Measurements from ENCODE around the gene TRA2B. TPM values are rescaled to one million over a fixed set of nuclear protein-coding genes. Genes with fewer than 3 reads are reported as not detected.

The TRA2B gene
- total RNA-seq, 1 experiment from 2014 or later: 171 TPM

GRCh38 chr3:185948292-185948691, 10.5 kb upstream of the TRA2B start:
- ChIA-PET CTCF (no interaction called here), POLR2A (no interaction called here)
- Histone ChIP-seq H3K36me3 (ENCODE audit: control insufficient read depth, insufficient read depth, low read length) (no peaks in the 10 kb centered on the region), H3K9me3 (ENCODE audit: control insufficient read depth, insufficient read depth, low read depth, low read length) (no peaks in the 10 kb centered on the region), H3K4me3 (ENCODE audit: low read depth in 2 of 2, low read length in 2 of 2) (no peak overlapping the region), H3K27ac (ENCODE audit: low read length) (no peak overlapping the region), H3K4me1 (ENCODE audit: control insufficient read depth, insufficient read depth, low read length) (peaks cover 2% of the 10 kb centered on the region), H3K27me3 (ENCODE audit: control insufficient read depth, insufficient read depth, low read length) (no peaks in the 10 kb centered on the region; the same call in 1 of the 2 replicates)
- no TSS peak for BruUV-seq (replicated peaks)
- in situ Hi-C loops (cut with HindIII; ENCODE audit: low pct_unique_long_range_greater_than_20kb, low sequenced_read_pairs): no loop called here
- DNase-seq (ENCODE audit: low read depth, low spot score) (no peak), ATAC-seq (no peak)
- intact Hi-C loops (cut with micrococcal nuclease; ENCODE audit: unreplicated experiment): no loop called here
- no peak for TF ChIP-seq SIN3A (IDR thresholded peaks at IDR 0.05; ENCODE audit: borderline replicate concordance, insufficient read depth, low read depth, low read length)
- no peak for TF ChIP-seq CTCF (IDR thresholded peaks at IDR 0.05)
- no peak for TF ChIP-seq TCF7L2 (IDR thresholded peaks at IDR 0.05; ENCODE audit: low read depth, low read length)
- no peak for TF ChIP-seq REST (IDR thresholded peaks at IDR 0.05; ENCODE audit: insufficient read depth in 1 of 2, low read depth in 2 of 2, low read length in 1 of 2)
- no peak for TF ChIP-seq POLR2AphosphoS5 (IDR thresholded peaks at IDR 0.05; ENCODE audit: low read depth, low read length)

- CTCF ChIA-PET: interaction anchor here (0.5 to 1.7 kb wide), 18 partner anchors 11 to 673 kb away, joined by 3 to 23 read pairs (median 4); no protein-coding TSS in a partner anchor
- intact Hi-C loops (cut with micrococcal nuclease; ENCODE audit: unreplicated experiment): no loop called here
- POLR2A ChIA-PET: interaction anchor here (0.6 kb wide), 1 partner anchor 10 kb away, joined by 8 read pairs; no protein-coding TSS in a partner anchor
These were observed 5.9 kb upstream of the TRA2B start for GRCh38 chr3:185943760-185944106.

More at GRCh38 chr3:185943760-185944106, 5.9 kb upstream of the TRA2B start:
- no peak for DNase-seq (ENCODE audit: low read depth, low spot score)
- no peaks in the 10 kb centered on the region; the same call in 1 of the 2 replicates for H3K27me3 ChIP-seq (ENCODE audit: control insufficient read depth, insufficient read depth, low read length)
- H3K4me1 ChIP-seq (ENCODE audit: control insufficient read depth, insufficient read depth, low read length): peaks cover 5% of the 10 kb centered on the region
- ATAC-seq: peak; percentile 34; the same call in 1 of the 2 replicates
- no peaks in the 10 kb centered on the region for H3K9me3 ChIP-seq (ENCODE audit: control insufficient read depth, insufficient read depth, low read depth, low read length)
- H3K4me3 ChIP-seq (ENCODE audit: low read depth in 2 of 2, low read length in 2 of 2): no peak overlapping the region
- TF ChIP-seq POLR2AphosphoS5 (IDR thresholded peaks at IDR 0.05; ENCODE audit: low read depth, low read length): no peak
- no peak for TF ChIP-seq REST (IDR thresholded peaks at IDR 0.05; ENCODE audit: insufficient read depth in 1 of 2, low read depth in 2 of 2, low read length in 1 of 2)
- no peak for TF ChIP-seq TCF7L2 (IDR thresholded peaks at IDR 0.05; ENCODE audit: low read depth, low read length)
- no peak for TF ChIP-seq SIN3A (IDR thresholded peaks at IDR 0.05; ENCODE audit: borderline replicate concordance, insufficient read depth, low read depth, low read length)
- no peak; the same call in none of the 2 replicates for TF ChIP-seq CTCF (IDR thresholded peaks at IDR 0.05)
- in situ Hi-C loops (cut with HindIII; ENCODE audit: low pct_unique_long_range_greater_than_20kb, low sequenced_read_pairs): no loop called here
- no peak overlapping the region for H3K27ac ChIP-seq (ENCODE audit: low read length)
- no TSS peak for BruUV-seq (replicated peaks)
- H3K36me3 ChIP-seq (ENCODE audit: control insufficient read depth, insufficient read depth, low read length): no peaks in the 10 kb centered on the region

Measured in Panc1 (cell line).